GM10847 (cell line): ENCODE measurements around the gene PHKG2.

Experiments
- POLR2A ChIP-seq: IDR thresholded peaks from 2 replicates; pipeline ENCODE4 v1.6.1; 2011; ENCODE audit not compliant: insufficient read length; ENCODE audit errors: extremely low read depth

Gene PHKG2

GRCh38 chr16:30743716-30744115, 4.5 kb upstream of the PHKG2 start:
- TF ChIP-seq POLR2A: no peak

- TF ChIP-seq POLR2A: no peak
Measured at GRCh38 chr16:30744183-30744582, 4.0 kb upstream of the PHKG2 start.

- no peak for TF ChIP-seq POLR2A
Measured at GRCh38 chr16:30745082-30745481, 3.1 kb upstream of the PHKG2 start.

GRCh38 chr16:30746638-30747175, 1.5 kb upstream of the PHKG2 start:
- TF ChIP-seq POLR2A: no peak

GRCh38 chr16:30747331-30747730, 894 bp upstream of the PHKG2 start:
- TF ChIP-seq POLR2A: no peak

GRCh38 chr16:30748634-30749445, 615 bp downstream of the PHKG2 start:
- TF ChIP-seq POLR2A: no peak

- no peak for TF ChIP-seq POLR2A
Measured at GRCh38 chr16:30750201-30750600, 2.0 kb downstream of the PHKG2 start.

GRCh38 chr16:30750876-30751465, 2.7 kb downstream of the PHKG2 start:
- no peak for TF ChIP-seq POLR2A

GRCh38 chr16:30753596-30753995, 5.4 kb downstream of the PHKG2 start:
- TF ChIP-seq POLR2A: no peak

GRCh38 chr16:30755955-30756780, 7.9 kb downstream of the PHKG2 start:
- TF ChIP-seq POLR2A: no peak

- no peak for TF ChIP-seq POLR2A
Measured at GRCh38 chr16:30756781-30757100, 8.5 kb downstream of the PHKG2 start.

- TF ChIP-seq POLR2A: no peak
Measured at GRCh38 chr16:30757316-30757715, 9.1 kb downstream of the PHKG2 start.

- TF ChIP-seq POLR2A: no peak
Measured at GRCh38 chr16:30758988-30759491, 10.8 kb downstream of the PHKG2 start.

- TF ChIP-seq POLR2A: no peak
Measured at GRCh38 chr16:30760001-30760559, 11.9 kb downstream of the PHKG2 start.
